GM19395 (cell line): ENCODE results near the gene DENND1A.
"Not testable (repeated sequence)": the region's sequence is repeated elsewhere in the genome, so short reads cannot be mapped to it uniquely, and the experiment has no call there.

Source experiments
- ATAC-seq: cut with Tn5 transposase; IDR thresholded peaks from one replicate; pipeline ENCODE4 v1.9.1; 2021; ENCODE audit warnings: mild to moderate bottlenecking, moderate library complexity; ENCODE audit not compliant: unreplicated experiment

DENND1A gene

DNA sequence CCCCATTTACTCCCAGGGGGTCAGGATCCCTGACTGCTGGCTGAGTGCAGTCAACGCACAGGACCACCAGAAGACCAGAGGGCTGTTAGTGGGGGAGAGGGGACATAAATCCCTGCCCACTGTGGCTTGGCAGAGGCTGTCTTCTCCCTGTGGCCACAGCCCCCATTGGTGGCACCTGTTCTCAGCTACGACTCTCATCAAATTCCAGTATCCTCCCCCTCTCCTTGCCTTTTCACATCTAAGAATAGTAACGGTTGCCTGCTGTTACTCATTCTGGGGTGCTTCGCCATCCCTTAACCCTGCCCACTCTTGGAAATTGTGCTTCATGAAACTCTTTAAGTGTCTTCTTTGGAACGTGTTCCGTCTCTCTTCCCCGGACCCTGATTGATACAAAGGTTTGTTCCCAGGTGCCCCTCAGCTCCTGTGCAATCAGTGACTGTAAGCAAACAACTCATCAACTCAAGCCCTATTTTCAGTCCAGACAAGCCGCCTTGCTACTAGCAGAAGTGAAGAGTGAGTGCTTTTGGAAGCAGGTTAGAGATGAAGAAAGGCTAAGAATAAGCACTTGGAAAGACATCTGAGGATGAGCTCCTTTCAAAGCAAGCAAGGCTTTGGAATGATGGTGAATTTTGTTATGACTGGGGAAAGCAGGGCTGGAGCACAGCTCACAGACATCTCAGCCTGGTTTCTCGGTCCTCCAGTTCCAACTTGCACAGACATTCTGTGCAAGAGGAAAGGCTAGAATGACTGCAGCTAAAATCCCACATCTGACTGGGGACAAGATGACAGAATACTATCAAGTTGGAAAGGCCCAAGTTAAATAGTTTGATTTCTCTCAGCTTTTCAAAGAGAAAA, 22.9 kb upstream of the DENND1A start:
- ATAC-seq: no peak

DNA sequence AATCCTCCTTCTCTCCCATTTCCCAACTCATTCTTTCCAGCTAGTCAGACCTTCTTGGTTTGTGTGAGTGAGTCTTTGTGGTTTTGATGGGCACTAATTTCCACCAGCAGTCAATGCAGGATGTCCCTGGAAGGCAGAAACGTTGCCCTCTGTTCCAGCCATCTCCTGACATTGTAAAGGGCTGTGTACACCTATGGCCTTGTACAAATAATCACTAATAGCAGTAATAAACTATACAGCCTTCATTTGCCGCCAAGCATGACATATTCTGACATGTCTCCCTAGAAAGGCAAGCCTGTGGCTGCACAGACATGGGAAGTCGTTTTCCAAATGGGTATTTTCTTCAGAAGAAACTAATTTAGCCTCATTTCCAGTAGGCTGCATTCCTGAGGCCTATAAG, 18.4 kb upstream of the DENND1A start:
- no peak for ATAC-seq

DNA sequence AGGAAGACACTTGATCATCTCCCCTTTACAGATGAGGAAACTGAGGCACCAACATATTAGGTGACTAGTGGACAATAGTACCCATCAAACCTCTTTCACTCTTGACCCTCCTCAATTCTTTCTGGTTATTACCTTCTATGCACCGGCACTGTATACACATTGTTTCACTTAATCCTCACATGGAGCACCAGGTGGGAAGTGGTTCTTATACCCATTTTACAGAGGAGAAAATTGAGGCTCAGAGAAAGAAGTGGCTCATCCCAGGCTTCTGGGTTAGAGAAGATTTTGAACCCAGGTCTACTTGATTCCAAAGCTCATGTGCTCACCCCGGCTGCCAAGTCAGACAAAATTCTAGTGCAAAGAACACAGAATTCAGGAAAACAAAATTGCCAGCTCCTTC, 17.4 kb upstream of the DENND1A start:
- no peak for ATAC-seq

DNA sequence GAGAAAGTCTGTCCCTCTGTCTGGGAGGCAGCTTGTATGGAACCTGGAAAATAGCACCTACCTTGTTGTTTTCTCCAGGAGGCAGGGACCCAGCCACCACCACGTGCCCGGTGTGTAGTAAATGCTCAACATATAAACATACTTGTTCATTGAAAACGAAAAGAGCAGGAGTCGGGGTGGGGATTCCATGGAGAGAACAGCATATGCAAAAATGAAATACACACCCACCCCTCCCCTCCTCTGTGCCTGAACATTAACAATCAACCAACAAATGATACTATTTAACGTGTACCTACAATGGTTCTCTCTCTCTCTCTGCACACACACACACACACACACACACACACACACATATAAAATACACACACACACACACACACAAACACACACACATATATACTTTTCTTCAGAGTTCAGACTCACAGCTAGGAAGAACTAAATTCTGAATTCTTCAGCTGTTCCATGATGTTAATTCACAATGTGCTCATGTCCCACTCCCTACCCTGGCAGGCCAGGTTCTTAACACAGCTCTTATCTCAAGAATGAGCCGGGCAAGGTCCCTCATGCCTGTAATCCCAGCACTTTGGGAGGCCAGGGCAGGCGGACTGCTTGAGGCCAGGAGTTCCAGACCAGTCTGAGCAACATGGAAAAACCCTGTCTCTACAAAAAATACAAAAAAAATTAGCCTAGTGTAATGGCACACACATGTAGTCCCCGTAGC, 16.3 kb upstream of the DENND1A start:
- no peak for ATAC-seq

DNA sequence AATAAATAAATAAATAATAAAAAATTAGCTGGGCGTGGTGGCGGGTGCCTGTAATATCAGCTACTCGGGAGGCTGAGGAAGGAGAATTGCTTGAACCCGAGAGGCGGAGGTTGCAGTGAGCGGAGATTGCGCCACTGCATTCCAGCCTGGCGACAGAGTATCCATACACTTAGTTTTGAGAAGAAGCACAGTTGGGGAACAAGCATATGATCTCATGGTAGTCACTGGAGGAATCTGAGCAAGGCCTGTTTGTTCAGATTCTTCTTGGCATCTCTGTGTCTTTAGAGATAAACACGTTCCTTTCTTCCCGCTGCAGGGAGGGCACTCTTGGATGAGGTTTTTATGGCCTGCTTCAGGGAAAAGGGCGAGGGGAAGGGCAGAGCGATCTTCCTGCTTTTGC, 15.6 kb upstream of the DENND1A start:
- ATAC-seq: no peak

DNA sequence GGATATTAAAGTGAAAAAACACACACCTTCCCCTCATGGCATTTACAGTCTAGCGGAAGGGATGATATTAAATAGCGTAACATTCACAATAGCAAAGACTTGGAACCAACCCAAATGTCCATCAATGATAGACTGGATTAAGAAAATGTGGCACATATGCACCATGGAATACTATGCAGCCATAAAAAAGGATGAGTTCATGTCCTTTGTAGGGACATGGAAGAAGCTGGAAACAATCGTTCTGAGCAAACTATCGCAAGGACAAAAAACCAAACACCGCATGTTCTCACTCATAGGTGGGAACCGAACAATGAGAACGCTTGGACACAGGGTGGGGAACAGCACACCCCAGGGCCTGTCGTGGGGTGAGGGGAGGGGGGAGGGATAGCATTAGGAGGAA, 14.5 kb upstream of the DENND1A start:
- ATAC-seq: not testable (repeated sequence)

DNA sequence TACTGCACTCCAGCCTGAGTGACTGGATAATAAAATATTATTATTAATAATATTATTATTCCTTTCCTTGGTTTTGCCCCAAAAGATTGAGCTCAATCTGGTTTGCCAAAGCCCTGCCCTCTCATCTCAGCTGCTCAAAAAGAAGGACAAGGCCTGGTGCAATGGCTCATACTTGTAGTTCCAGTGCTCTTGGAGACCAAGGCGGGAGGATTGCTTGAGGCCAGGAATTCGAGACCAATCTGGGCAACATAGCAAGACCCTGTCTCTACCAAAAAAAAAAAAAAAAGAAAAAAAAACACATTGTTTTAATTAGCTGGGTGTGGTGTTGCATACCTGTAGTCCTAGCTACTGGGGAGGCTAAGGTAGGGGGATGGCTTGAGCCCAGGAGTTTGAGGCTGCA, 13.7 kb upstream of the DENND1A start:
- ATAC-seq: no peak

DNA sequence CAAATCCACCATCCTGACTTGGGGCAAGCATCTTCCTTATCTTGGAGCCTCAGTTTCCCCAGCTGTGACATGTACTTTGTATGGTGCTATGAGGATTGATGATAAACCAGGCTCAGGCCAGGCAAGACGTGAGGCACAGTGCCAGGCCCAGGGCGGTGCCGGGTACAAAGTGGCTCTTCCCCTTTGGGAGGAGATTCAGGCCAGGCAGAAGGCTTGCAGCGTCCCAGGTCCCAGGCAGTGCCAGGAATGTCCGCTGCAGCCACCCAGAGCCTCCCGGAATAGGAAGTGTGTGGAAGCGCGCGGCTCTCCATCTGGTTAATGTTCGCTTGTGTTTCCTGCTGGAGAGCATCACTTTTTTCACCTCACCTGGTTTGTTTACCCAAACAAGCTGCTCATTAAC, 12.6 kb upstream of the DENND1A start:
- no peak for ATAC-seq

DNA sequence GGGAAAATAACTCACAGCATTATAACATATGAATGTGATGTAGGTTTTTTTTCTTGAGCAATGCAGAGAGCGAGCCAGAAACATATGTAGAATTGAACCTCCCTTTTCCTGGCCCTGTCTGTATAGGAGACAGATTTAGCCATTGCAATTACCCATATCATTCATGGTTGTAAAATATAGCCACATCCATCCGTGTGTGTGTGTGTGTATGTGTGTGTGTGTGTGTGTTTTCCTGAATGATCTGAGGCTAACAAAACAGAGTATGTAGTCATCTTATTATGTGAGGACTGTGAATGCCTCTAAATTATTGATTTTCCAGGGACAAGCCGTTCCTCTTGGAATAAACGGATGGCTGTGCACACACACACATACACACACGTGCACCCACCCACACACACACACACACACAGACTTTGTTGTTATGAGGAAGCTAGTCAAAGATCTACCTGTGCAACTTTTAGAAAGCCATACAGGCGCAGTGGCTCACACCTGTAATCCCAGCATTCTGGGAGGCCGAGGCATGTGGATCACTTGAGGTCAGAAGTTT, 11.7 kb upstream of the DENND1A start:
- no peak for ATAC-seq

DNA sequence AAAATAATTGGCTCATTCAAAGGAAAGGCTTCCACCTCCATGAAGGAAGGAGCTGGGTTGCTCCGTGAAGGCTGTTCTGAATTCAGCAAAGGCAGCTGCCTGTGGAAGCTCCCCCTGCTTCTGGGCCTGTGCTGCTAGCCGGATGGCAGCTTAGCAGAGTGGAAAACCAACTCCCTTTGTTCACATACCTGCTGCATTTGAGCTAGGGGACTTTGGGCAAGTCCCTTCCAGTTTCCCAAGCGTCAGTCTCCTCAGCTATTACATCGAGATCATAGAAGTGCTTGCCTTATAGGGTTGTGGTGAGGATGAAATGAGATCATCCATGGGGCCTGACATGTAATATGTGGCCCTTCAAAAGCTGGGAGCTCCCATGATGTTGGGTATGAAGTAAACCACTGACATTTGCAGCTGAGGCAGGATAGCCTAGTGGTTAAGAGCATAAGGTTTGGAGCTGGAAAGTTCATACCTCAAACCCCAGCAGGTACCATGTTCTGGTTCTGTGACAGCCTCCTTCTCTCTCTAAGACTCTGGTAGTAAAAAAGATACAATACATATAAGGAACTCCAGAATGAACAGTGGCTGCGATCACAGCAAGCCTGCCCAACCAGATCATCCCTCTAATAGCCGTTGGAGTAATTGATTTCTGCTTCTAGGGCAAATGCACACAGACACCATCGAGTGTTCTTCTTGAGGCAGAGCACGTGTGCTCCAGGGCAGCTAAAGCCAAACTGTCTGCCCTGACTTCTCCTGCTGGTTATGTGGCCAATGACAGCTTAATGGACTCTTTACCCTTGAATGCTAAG, 11.0 kb upstream of the DENND1A start:
- ATAC-seq: no peak

DNA sequence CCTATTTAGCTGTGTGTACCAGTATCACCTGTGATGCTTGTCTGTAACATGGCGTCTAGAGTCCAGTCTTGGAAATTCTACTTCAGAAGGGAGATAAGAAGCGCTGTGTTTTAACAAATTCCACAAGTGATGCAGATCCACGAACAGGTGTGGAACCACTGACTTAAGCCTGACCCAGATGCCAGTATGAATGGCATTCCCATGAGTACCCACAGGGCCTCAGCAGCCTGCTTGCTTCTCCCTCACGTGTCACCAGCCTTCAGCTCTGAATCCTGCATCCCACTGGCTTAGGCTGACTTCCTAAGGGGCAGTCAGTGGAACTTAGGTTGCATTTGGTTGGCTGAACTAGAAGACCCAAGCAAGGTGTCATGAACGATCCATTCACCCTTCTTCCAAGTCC, 8.5 kb upstream of the DENND1A start:
- no peak for ATAC-seq

DNA sequence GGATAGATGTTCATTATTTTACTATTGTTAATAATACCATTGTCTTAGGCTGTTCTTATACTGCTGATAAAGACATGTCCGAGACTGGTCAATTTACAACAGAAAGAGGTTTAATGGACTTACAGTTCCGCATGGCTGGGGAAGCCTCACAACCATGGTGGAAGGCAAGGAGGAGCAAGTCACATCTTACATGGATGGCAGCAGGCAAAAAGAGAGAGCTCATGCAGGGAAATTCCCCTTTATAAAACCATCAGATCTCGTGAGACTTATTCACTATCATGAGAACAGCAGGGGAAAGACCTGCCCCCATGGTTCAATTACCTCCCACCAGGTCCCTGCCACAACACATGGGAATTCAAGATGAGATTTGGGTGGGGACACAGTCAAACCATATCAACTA, 6.6 kb upstream of the DENND1A start:
- not testable (repeated sequence) for ATAC-seq

DNA sequence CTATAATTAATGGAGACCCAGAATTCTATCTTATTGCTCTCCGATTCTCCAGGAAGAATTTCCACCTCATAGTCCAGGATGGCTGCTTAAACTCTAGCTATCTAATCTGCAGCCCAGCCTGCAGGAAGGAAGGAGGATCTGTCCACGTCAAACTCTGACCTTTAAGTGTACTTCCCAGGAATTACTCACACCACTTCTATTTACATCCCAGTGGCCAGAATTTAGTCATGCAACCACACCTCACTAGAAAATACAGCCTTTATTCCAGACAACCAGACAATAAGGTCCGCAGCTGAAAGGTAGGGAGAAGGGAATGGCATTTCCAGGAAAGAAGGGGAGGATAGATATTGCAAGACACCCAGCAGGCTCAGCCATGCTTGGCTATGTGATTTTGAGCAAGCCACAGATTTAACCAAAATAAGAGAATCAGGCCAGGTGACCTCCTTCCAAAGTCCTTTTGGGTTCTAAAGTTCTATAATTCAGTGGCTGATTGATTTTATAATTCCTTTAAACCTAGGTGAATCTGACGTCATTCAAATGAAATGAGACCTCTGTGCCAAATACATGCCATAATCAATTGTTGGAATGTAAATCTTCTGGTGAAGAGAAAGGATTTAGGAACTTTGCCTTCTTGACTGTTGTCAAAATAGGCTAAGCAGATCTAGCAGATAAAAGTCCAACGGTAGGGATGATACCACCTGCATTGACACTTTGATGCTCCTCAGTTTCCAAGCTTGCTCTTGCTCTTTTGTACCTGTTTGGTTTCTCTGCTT, 3.7 kb upstream of the DENND1A start:
- no peak for ATAC-seq

DNA sequence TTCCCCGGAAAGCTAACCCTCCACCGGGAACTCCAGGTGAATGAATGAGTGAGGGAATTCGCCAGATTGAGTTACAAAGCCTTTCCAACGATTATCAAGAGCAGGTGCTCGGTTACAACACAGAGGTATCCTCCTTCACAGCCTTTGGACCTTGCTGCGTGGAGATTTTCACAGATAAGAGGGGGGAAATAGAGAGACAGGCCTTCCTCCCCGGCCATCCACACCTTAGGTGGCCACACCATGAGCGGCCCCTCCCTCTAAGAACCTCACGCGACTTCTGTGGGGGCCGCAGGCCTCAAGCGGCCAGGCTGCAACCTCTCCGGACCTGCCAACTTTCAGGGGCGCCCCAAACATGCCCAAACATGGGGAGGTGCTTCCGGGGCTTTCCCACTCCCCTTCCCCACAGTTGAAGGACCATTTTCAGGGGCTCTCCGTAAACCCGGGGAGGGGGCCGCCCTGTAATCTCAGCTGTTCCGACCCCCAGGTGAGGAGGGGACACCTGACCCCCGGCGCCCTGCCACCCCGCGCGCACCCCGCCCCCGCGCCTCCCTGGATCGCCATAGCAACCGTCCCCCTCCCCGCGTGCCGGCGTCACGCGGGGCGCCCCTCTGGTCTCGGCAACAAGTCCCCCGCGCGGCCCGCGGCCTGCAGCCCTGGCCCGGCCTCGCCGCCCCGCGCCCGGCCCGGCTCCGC, 603 bp downstream of the DENND1A start:
- peak; percentile 36 for ATAC-seq

DNA sequence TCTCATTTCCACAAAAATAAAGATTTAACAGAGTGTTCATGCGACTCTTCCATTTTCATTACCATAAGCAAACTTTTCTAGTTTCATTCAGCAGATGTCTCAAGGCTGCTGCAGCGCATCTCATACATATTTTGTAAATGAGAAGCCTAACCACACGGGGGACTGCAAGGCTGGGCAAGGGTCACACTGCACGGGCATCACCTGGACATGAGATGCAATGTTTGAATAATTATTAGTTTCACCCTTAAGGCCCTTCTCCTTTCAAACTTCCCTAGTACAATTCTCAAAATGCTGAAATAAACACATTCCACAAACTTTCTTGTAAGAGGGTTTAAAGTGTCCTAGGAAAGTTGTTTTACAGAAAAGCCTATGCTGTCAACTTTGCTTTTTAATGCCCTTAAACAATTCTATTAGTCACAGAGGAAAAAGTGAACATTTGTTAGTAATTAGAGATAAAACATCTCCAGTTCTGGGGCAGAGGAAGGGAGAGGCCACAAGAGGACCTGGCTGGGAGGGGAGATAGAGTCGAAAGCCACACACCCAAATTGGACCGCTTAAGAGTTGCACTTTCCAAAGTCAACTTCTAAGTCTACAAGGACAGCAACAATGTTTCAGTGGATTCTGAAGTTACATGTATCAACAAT, 1.3 kb downstream of the DENND1A start:
- ATAC-seq: no peak

DNA sequence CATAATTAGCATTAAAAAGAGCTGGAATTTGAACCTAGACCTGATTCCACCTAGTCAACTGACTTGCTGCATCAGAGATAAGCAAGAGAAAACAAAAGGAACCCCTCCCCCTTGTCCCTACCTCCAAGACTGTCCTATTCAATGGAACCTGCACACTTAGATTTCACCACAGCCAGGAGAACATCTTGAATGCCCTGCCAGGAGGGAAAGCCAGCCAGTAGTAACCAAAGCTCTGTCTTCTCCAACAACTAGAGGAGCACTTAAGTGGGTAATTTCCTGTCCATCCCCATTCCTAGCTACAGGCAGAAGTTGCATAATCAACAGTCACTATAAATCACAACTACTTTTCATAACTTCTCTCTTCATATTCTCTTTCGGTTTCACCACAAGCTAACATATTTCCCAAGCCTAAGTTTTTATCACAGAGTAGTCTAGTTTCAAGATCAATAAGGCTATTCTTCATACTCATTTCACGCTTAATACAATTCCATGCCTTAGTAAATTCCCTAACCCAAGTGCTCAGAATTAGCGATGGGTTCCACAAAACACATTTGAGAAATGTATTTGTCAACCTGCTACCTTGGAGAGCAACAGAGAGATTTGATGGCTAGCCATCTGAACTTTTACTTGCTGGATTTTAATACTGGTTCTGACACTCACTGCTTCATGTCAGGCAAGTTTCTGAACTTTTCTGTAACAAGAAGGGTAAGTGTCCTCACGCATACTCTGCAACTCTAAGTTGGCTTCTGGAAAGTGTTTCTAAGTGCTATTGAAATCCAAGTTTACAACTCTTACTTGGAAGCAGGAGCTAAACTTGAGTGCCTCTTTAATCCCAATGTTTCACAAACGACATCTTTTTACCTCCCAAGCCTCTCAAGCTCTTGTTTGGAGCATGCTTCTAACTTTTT, 2.0 kb downstream of the DENND1A start:
- no peak for ATAC-seq

DNA sequence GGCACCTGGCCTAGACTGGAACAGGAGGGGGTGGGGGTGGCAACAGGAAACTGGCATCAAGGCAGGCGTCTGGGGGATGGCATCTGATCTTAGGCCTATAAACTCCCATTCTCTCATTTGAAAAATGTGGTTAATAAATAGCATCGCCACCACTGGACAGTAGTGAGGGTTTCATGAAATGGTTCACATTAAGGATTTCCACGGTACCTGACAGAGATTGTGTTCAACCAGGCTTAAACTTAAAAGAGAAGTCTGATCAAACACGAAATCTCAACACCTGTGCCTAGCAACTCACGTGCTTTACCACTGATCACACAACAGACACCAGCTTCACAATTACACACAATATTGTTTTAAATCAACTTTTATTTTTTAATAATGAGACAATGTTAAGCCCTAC, 3.0 kb downstream of the DENND1A start:
- ATAC-seq: no peak

DNA sequence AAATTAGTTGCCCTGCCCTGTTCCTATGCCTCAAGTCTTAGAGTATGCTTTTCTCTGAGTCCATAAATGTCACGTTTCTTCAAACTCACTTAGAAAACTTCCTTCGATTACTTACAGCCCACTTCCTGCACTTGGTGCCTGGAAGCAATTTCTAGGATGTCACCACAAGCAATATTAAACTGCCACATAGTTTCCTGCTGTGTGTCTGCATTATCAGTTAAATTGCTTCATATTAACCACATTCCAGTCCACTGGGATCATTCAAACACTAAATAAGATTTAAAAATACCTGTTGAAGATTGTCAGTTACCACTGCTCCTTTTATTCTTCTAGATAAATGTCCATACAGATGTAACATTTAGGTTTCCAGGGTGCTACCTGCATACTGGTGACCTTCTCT, 4.1 kb downstream of the DENND1A start:
- ATAC-seq: no peak
